Peyer's patch (tissue), 4 donors: ENCODE results near the gene JPH3. TPM values are rescaled to one million over a fixed set of nuclear protein-coding genes. Genes with fewer than 3 reads are reported as not detected.

Source experiments
- DNase-seq, 3 donors: peaks; one replicate each; pipeline ENCODE4 v3.0.0-alpha.2; 2017 to 2019
- H3K27ac ChIP-seq, 4 donors: fragments of 200-600 bp; sonication (generic); one replicate each; pipeline ENCODE4 v1.5.1; 2016 to 2019
- H3K27me3 ChIP-seq, 2 donors: fragments of 200-600 bp; sonication (generic); one replicate each; pipeline ENCODE4 v1.5.1; 2019
- H3K36me3 ChIP-seq, 3 donors: fragments of 200-600 bp; sonication (generic); one replicate each; pipeline ENCODE4 v1.5.1; 2016 to 2019
- H3K4me1 ChIP-seq, 4 donors: fragments of 200-600 bp; sonication (generic); one replicate each; pipeline ENCODE4 v1.5.1; 2016 to 2019
- H3K4me3 ChIP-seq, 4 donors: fragments of 200-600 bp; sonication (generic); 1 replicate in 3 of 4; 2 replicates in 1 of 4; pipeline ENCODE4 v1.5.1; 2016 to 2019; ENCODE audit warnings: mild to moderate bottlenecking in 1 of 4
- H3K9me3 ChIP-seq, 4 donors: fragments of 200-600 bp; sonication (generic); one replicate each; pipeline ENCODE4 v1.5.1; 2016 to 2019; ENCODE audit warnings: mild to moderate bottlenecking in 1 of 4
- CTCF ChIP-seq, 6 experiments: fragments of 450-650 bp in 4 of 6; fragments of 200-600 bp in 2 of 6; sonication (generic) in 1 of 6; IDR thresholded peaks; one replicate each; pipeline ENCODE4 v1.5.1; 2017 to 2019; ENCODE audit warnings: antibody characterized with exemption in 6 of 6, mild to moderate bottlenecking in 3 of 6, moderate library complexity in 1 of 6
- POLR2A ChIP-seq, 2 donors: fragments of 450-650 bp; IDR thresholded peaks; one replicate each; pipeline ENCODE4 v1.5.1; 2017; ENCODE audit warnings: antibody characterized with exemption in 2 of 2, mild to moderate bottlenecking in 2 of 2, moderate library complexity in 2 of 2
- total RNA-seq, 4 donors: library from RNA; depleted of rRNA; stranded (reverse); fragments of >200 nt; gene quantifications; one replicate each; pipeline ENCODE4 v1.1.0, GENCODE V29; 2016

JPH3 gene
- total RNA-seq, 4 donors from 2014 or later: 0.13 to 0.57 TPM; not detected in 2

- H3K9me3 ChIP-seq: no peaks in the 10 kb centered on the region
- no peak overlapping the region for H3K27ac ChIP-seq
- H3K4me3 ChIP-seq: no peak overlapping the region
- TF ChIP-seq CTCF (IDR thresholded peaks at IDR 0.05) (no peak), POLR2A (IDR thresholded peaks at IDR 0.05) (no peak)
- no peaks in the 10 kb centered on the region for H3K27me3 ChIP-seq
- no peak for DNase-seq
- no peaks in the 10 kb centered on the region for H3K4me1 ChIP-seq
- H3K36me3 ChIP-seq: no peaks in the 10 kb centered on the region
Observed at GRCh38 chr16:87681981-87682570, 79.8 kb downstream of the JPH3 start.

GRCh38 chr16:87682852-87683399 is 80.6 kb downstream of the JPH3 start:
- Histone ChIP-seq H3K4me3 (no peak overlapping the region), H3K9me3 (no peaks in the 10 kb centered on the region), H3K27ac (no peak overlapping the region), H3K4me1 (no peaks in the 10 kb centered on the region), H3K27me3 (no peaks in the 10 kb centered on the region), H3K36me3 (no peaks in the 10 kb centered on the region)
- TF ChIP-seq POLR2A (IDR thresholded peaks at IDR 0.05) (no peak), CTCF (IDR thresholded peaks at IDR 0.05) (no peak)
- no peak for DNase-seq

- TF ChIP-seq POLR2A (IDR thresholded peaks at IDR 0.05): no peak
- no peak for TF ChIP-seq CTCF (IDR thresholded peaks at IDR 0.05)
- Histone ChIP-seq H3K9me3 (no peaks in the 10 kb centered on the region), H3K4me3 (no peak overlapping the region), H3K27me3 (no peaks in the 10 kb centered on the region), H3K36me3 (no peaks in the 10 kb centered on the region), H3K27ac (no peak overlapping the region), H3K4me1 (no peaks in the 10 kb centered on the region)
- no peak for DNase-seq
Observed at GRCh38 chr16:87684106-87684677, 81.9 kb downstream of the JPH3 start.

GRCh38 chr16:87684711-87685404 is 82.5 kb downstream of the JPH3 start:
- no peak overlapping the region for H3K4me3 ChIP-seq
- no peaks in the 10 kb centered on the region for H3K9me3 ChIP-seq
- no peaks in the 10 kb centered on the region for H3K4me1 ChIP-seq
- H3K27me3 ChIP-seq: no peaks in the 10 kb centered on the region
- no peak overlapping the region for H3K27ac ChIP-seq
- DNase-seq: no peak
- no peak for TF ChIP-seq CTCF (IDR thresholded peaks at IDR 0.05)
- no peak for TF ChIP-seq POLR2A (IDR thresholded peaks at IDR 0.05)
- H3K36me3 ChIP-seq: no peaks in the 10 kb centered on the region

GRCh38 chr16:87685405-87685755 is 83.1 kb downstream of the JPH3 start:
- Histone ChIP-seq H3K27me3 (no peaks in the 10 kb centered on the region), H3K4me1 (no peaks in the 10 kb centered on the region), H3K27ac (no peak overlapping the region), H3K9me3 (no peaks in the 10 kb centered on the region), H3K36me3 (no peaks in the 10 kb centered on the region), H3K4me3 (no peak overlapping the region)
- TF ChIP-seq POLR2A (IDR thresholded peaks at IDR 0.05) (no peak), CTCF (IDR thresholded peaks at IDR 0.05) (no peak)
- DNase-seq: no peak
